HPDE6-E6E7 (cell line): ENCODE data around the gene FOXP4.
"Not testable (repeated sequence)": the region's sequence is repeated elsewhere in the genome, so short reads cannot be mapped to it uniquely, and the experiment has no call there.

Experiments
- DNase-seq: peaks from one replicate; pipeline ENCODE4 v3.0.0; 2011; ENCODE audit warnings: missing footprints; ENCODE audit errors: extremely low spot score

FOXP4 gene

GRCh38 chr6:41599015-41599851, 53.1 kb downstream of the FOXP4 start:
- DNase-seq = no peak

- DNase-seq = no peak
Measured at GRCh38 chr6:41599852-41600445, 53.8 kb downstream of the FOXP4 start.

GRCh38 chr6:41600499-41601247, 54.5 kb downstream of the FOXP4 start:
- DNase-seq = no peak

GRCh38 chr6:41601248-41601549, 55.0 kb downstream of the FOXP4 start:
- no peak for DNase-seq

- no peak for DNase-seq
Measured at GRCh38 chr6:41602422-41602743, 56.2 kb downstream of the FOXP4 start.

GRCh38 chr6:41602864-41603608, 56.9 kb downstream of the FOXP4 start:
- DNase-seq = peak; percentile 78

GRCh38 chr6:41604006-41604405, 57.8 kb downstream of the FOXP4 start:
- DNase-seq = no peak

- DNase-seq = no peak
Measured at GRCh38 chr6:41605649-41606048, 59.5 kb downstream of the FOXP4 start.

GRCh38 chr6:41607036-41607435, 60.9 kb downstream of the FOXP4 start:
- no peak for DNase-seq

- DNase-seq = no peak
Measured at GRCh38 chr6:41607736-41608135, 61.6 kb downstream of the FOXP4 start.

- DNase-seq = no peak
Measured at GRCh38 chr6:41608443-41609151, 62.4 kb downstream of the FOXP4 start.

GRCh38 chr6:41614715-41615114, 68.5 kb downstream of the FOXP4 start:
- DNase-seq = no peak

GRCh38 chr6:41615311-41615710, 69.1 kb downstream of the FOXP4 start:
- no peak for DNase-seq

GRCh38 chr6:41618598-41618997, 72.4 kb downstream of the FOXP4 start:
- DNase-seq = no peak

- not testable (repeated sequence) for DNase-seq
Measured at GRCh38 chr6:41619193-41619592, 73.0 kb downstream of the FOXP4 start.

- DNase-seq = no peak
Measured at GRCh38 chr6:41621367-41621766, 75.2 kb downstream of the FOXP4 start.

GRCh38 chr6:41621802-41622201, 75.6 kb downstream of the FOXP4 start:
- no peak for DNase-seq

- no peak for DNase-seq
Measured at GRCh38 chr6:41622206-41622988, 76.2 kb downstream of the FOXP4 start.

- no peak for DNase-seq
Measured at GRCh38 chr6:41623330-41623729, 77.1 kb downstream of the FOXP4 start.

GRCh38 chr6:41624621-41625380, 78.6 kb downstream of the FOXP4 start:
- DNase-seq = no peak
